Left ventricle myocardium inferior (tissue), 1 donor: Measurements from ENCODE around the gene DUSP2. TPM values are rescaled to one million over a fixed set of nuclear protein-coding genes. Genes with fewer than 3 reads are reported as not detected.
A peak's percentile ranks its signal among the peaks of the same experiment; 100 is the strongest.

Experiments used
- DNase-seq: peaks from one replicate; pipeline ENCODE4 v3.0.0-alpha.2; 2020
- H3K27ac ChIP-seq: fragments of 200-600 bp; replicated peaks from 2 replicates; pipeline ENCODE4 v1.8.0; 2021
- H3K27me3 ChIP-seq: fragments of 200-600 bp; 2 replicates; pipeline ENCODE4 v1.8.0; 2021; ENCODE audit warnings: low read depth
- H3K36me3 ChIP-seq: fragments of 200-600 bp; 2 replicates; pipeline ENCODE4 v1.8.0; 2021
- H3K4me1 ChIP-seq: fragments of 200-600 bp; 2 replicates; pipeline ENCODE4 v1.8.0; 2021
- H3K4me3 ChIP-seq: fragments of 200-600 bp; 2 replicates; pipeline ENCODE4 v1.8.0; 2021; ENCODE audit warnings: mild to moderate bottlenecking, moderate library complexity
- H3K9me3 ChIP-seq: fragments of 200-600 bp; replicated peaks from 2 replicates; pipeline ENCODE4 v1.8.0; 2021
- intact Hi-C: fragments of 100-400 bp; cut with micrococcal nuclease; formaldehyde crosslinking; loops from one replicate; pipeline ENCODE4 v1.11.0; 2022
- total RNA-seq: library from RNA; stranded (reverse); fragmentation: NEBNext Ultra II Directional; extraction: Animal tissue kit (Norgen Biotek cat#: 25700); gene quantifications from one replicate; pipeline ENCODE4 v1.2.1, GENCODE V29; 2021
- TF ChIP-seq, protein P1 (sequence below): fragments of 200-600 bp; IDR thresholded peaks from 2 replicates; pipeline ENCODE4 v1.8.0; 2021; ENCODE audit warnings: antibody characterized with exemption, mild to moderate bottlenecking, borderline replicate concordance
- donor health status: DM: no; HTN: yes; CAD: no; lungs with severe emphysema.

Gene DUSP2
- total RNA-seq, 1 donor from 2014 or later = 0.82 TPM

DNA sequence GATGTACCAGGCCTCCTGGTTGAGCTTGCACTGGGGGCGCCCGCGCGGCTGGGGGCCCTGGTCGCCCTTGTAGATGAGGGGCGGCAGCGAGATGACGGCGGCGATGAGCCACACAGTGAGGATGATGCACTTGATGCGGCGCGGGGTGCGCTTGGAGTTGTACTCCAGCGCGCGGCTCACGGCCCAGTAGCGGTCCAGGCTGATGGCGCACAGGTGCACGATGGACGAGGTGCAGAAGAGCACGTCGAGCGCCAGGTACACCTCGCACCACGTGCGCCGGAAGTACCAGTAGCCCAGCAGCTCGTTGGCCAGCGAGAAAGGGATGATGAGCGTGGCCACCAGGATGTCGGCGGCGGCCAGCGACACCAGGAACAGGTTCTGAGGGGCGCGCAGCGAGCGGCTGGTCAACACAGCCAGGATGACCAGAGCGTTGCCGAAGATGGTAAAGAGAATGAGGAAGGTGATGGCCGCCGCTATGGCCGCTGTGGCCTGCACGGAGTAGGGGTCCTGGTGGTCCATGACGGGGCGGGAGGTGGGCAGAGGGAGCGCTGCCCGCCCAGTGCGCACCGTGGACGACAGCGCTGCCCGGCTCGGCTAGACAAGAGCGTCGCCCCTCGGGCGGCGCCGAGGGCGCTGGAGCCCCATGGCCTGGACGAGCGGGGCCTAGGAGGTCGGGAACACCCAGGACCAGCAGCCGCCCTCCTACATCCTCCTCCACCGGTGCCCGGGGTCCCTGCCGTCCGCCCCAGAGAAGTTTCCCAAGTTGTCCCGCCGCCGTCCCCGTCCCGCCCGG lies 29.4 kb downstream of the DUSP2 start:
- H3K27ac ChIP-seq = peak overlapping the region; percentile 84
- H3K36me3 ChIP-seq = no peaks in the 10 kb centered on the region
- H3K4me3 ChIP-seq = peak overlapping the region; percentile 79
- peaks cover 38% of the 10 kb centered on the region for H3K4me1 ChIP-seq
- no peaks in the 10 kb centered on the region for H3K9me3 ChIP-seq
- intact Hi-C loops = no loop called here
- TF ChIP-seq, protein P1, sequence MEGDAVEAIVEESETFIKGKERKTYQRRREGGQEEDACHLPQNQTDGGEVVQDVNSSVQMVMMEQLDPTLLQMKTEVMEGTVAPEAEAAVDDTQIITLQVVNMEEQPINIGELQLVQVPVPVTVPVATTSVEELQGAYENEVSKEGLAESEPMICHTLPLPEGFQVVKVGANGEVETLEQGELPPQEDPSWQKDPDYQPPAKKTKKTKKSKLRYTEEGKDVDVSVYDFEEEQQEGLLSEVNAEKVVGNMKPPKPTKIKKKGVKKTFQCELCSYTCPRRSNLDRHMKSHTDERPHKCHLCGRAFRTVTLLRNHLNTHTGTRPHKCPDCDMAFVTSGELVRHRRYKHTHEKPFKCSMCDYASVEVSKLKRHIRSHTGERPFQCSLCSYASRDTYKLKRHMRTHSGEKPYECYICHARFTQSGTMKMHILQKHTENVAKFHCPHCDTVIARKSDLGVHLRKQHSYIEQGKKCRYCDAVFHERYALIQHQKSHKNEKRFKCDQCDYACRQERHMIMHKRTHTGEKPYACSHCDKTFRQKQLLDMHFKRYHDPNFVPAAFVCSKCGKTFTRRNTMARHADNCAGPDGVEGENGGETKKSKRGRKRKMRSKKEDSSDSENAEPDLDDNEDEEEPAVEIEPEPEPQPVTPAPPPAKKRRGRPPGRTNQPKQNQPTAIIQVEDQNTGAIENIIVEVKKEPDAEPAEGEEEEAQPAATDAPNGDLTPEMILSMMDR = no peak
- peaks cover 45% of the 10 kb centered on the region for H3K27me3 ChIP-seq
- DNase-seq = peak; percentile 16

DNA sequence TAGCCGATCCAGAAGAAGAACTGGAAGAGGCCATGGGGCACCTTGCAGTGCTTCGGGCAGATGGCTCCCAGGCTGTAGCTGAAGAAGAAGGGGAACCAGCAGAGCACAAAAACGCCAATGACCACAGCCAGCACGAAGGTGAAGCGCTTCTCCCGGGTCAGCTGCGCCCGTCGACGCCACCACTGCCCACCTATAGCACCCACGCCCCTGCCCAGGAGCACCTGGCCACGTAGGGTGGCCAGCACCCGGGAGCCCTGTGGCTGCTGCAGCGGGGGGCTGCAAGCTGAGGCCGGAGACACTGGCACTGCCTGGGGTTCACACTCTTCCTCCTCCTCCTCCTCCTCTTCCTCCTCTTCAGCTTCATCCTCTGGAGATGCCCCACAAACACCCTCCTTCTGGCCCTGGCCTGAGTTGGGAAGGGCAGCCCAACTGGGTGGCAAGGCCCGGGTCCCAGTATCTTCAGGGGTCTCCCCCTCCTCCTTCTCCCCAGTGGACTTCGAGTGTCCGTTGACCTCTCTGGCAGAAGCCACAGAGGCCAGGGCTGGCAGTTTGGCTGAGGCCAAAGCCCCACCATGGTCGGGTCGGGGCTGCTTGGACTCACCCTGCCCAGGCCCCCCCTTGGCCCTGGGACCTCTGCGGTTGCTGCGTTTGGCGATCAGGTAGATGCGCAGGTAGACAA lies 30.2 kb downstream of the DUSP2 start:
- Histone ChIP-seq H3K27me3 (peaks cover 40% of the 10 kb centered on the region), H3K4me1 (peaks cover 45% of the 10 kb centered on the region), H3K4me3 (peak overlapping the region; percentile 79), H3K27ac (peak overlapping the region; percentile 84), H3K36me3 (no peaks in the 10 kb centered on the region), H3K9me3 (no peaks in the 10 kb centered on the region)
- intact Hi-C loops = no loop called here
- TF ChIP-seq, protein P1 = no peak
- peak; percentile 13 for DNase-seq

DNA sequence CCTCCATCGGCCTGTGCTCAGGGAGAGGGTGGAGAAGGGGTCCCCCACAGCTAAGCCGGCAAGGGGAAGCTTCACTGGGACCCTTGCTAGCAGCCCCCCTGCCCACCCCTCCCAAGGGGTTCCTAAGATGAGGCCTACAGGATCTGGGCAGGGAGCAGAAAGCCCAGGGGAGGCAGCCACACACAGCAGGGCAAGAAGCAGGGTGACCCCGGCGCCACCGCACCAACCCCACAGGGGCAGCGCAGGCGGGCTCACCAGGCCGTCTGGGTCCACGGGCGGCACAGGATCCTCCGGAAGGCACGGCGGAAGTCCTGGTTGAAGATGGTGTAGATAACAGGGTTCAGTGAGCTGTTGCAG lies 30.7 kb downstream of the DUSP2 start:
- Histone ChIP-seq H3K9me3 (no peaks in the 10 kb centered on the region), H3K27ac (peak overlapping the region; percentile 84), H3K36me3 (no peaks in the 10 kb centered on the region), H3K4me1 (peaks cover 51% of the 10 kb centered on the region), H3K4me3 (peak overlapping the region; percentile 79), H3K27me3 (peaks cover 35% of the 10 kb centered on the region)
- intact Hi-C loops = no loop called here
- peak; percentile 15 for DNase-seq
- TF ChIP-seq, protein P1 = no peak

DNA sequence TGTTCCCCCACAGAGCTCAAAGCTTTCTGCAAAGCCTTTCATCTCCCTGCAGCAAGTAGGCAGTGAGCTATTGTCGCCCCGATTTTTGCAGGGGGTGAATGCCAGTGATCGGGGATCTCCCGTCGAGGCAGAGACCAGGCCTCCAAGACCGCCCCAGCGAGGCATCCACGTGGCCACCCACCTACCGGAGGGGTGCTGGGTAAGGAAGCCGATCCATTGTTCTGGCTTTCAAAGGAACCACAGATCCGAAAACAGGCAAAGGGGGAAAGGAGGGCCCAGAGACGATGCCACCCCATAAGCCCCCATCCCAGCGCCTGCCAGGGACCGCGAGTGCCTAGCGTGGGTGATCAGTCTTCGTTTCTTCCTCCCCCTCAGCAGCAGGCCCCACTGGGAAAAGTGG lies 31.3 kb downstream of the DUSP2 start:
- Histone ChIP-seq H3K4me3 (peak overlapping the region; percentile 79), H3K36me3 (no peaks in the 10 kb centered on the region), H3K9me3 (no peaks in the 10 kb centered on the region), H3K27me3 (peaks cover 29% of the 10 kb centered on the region), H3K27ac (peak overlapping the region; percentile 84), H3K4me1 (peaks cover 56% of the 10 kb centered on the region)
- TF ChIP-seq, protein P1 = no peak
- DNase-seq = peak; percentile 13
- intact Hi-C loops = no loop called here

DNA sequence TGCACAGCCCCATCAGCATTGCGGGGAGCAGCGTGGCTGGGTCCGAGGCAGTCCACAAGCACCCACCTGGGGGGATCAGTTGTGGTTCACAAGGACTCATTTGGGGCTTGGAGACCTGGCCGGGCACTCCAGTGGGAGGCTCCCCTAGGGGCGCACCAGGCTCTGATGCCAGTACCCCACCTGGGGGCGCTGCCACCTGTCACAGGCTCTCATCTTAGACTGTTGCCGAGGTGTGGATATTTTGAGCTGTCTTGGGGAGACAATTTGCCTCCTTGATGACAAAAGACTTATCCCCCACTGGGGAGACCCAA lies 31.9 kb downstream of the DUSP2 start:
- no peak for DNase-seq
- Histone ChIP-seq H3K4me3 (peak overlapping the region; percentile 79), H3K36me3 (no peaks in the 10 kb centered on the region), H3K27me3 (peaks cover 23% of the 10 kb centered on the region), H3K4me1 (peaks cover 63% of the 10 kb centered on the region), H3K9me3 (no peaks in the 10 kb centered on the region), H3K27ac (peak overlapping the region; percentile 84)
- intact Hi-C loops = no loop called here
- TF ChIP-seq, protein P1 = no peak
